Measurements from ENCODE around the gene ANAPC16.

GRCh38 chr10:72175149-72175548 is 40.7 kb upstream of the ANAPC16 start:
- TF ChIP-seq POLR2AphosphoS5 (IDR thresholded peaks at IDR 0.05; ENCODE audit: low read depth) (no peak), CTCF (IDR thresholded peaks at IDR 0.05; ENCODE audit: insufficient read depth, low read length) (no peak), SPI1 (IDR thresholded peaks at IDR 0.05; ENCODE audit: borderline replicate concordance, low read depth) (no peak)

Data from HL-60 (cell line).